GM23338 (cell line): ENCODE data around the gene OR7G3. TPM values are rescaled to one million over a fixed set of nuclear protein-coding genes. Genes with fewer than 3 reads are reported as not detected.

Experiments used
- ATAC-seq: fragments of 200-7000 bp; cut with Tn5 transposase; 3 replicates; pipeline ENCODE4 v1.9.1; 2020
- DNase-seq: peaks from one replicate; pipeline ENCODE4 v3.0.0-alpha.2; 2015; ENCODE audit warnings: low spot score
- H2AFZ ChIP-seq: fragments of 200-600 bp; sonication (generic); 2 replicates; pipeline ENCODE4 v1.8.0; 2016; ENCODE audit warnings: antibody characterized with exemption, mild to moderate bottlenecking, moderate library complexity
- H3F3A ChIP-seq: fragments of 200-600 bp; sonication (generic); replicated peaks from 2 replicates; pipeline ENCODE4 v1.8.0; 2017; ENCODE audit warnings: antibody characterized with exemption, mixed run types, low read depth
- H3K27ac ChIP-seq: fragments of 200-600 bp; sonication (generic); 2 replicates; pipeline ENCODE4 v1.6.1; 2016; ENCODE audit warnings: low read depth
- H3K27me3 ChIP-seq: fragments of 200-600 bp; sonication (generic); 2 replicates; pipeline ENCODE4 v1.8.0; 2016; ENCODE audit warnings: mild to moderate bottlenecking, mixed run types, moderate library complexity; ENCODE audit not compliant: insufficient read depth
- H3K36me3 ChIP-seq: fragments of 200-600 bp; sonication (generic); 2 replicates; pipeline ENCODE4 v1.8.0; 2016; ENCODE audit warnings: mild to moderate bottlenecking; ENCODE audit not compliant: insufficient read depth
- H3K4me1 ChIP-seq: fragments of 200-600 bp; sonication (generic); 2 replicates; pipeline ENCODE4 v1.8.0; 2016; ENCODE audit warnings: mild to moderate bottlenecking, moderate library complexity; ENCODE audit not compliant: insufficient read depth
- H3K4me2 ChIP-seq: fragments of 200-600 bp; sonication (generic); 2 replicates; pipeline ENCODE4 v1.7.1; 2017; ENCODE audit warnings: mixed run types
- H3K4me3 ChIP-seq: fragments of 200-600 bp; sonication (generic); 2 replicates; pipeline ENCODE4 v1.6.1; 2016; ENCODE audit warnings: mixed run types
- H3K79me2 ChIP-seq: fragments of 200-600 bp; sonication (generic); replicated peaks from 2 replicates; pipeline ENCODE4 v1.8.0; 2017; ENCODE audit warnings: mild to moderate bottlenecking; ENCODE audit not compliant: insufficient read depth
- H3K9me2 ChIP-seq: fragments of 200-600 bp; sonication (generic); 2 replicates; pipeline ENCODE4 v1.8.0; 2017; ENCODE audit not compliant: insufficient read depth
- H4K20me1 ChIP-seq: fragments of 200-600 bp; sonication (generic); replicated peaks from 2 replicates; pipeline ENCODE4 v1.8.0; 2017; ENCODE audit warnings: mild to moderate bottlenecking; ENCODE audit not compliant: insufficient read depth
- H3K27ac Mint-ChIP-seq: 2 replicates; pipeline ENCODE4 v1.8.0; 2020; ENCODE audit warnings: inconsistent platforms, mild to moderate bottlenecking, moderate library complexity, mixed read lengths
- H3K27me3 Mint-ChIP-seq: 3 replicates; pipeline ENCODE4 v1.8.0; 2022; ENCODE audit warnings: low read depth, mild to moderate bottlenecking, moderate library complexity, mixed read lengths, inconsistent platforms; ENCODE audit not compliant: insufficient read depth, poor library complexity
- H3K36me3 Mint-ChIP-seq: 3 replicates; pipeline ENCODE4 v1.8.0; 2021; ENCODE audit warnings: low read depth, mild to moderate bottlenecking, inconsistent platforms, moderate library complexity, mixed read lengths
- H3K4me1 Mint-ChIP-seq: 3 replicates; pipeline ENCODE4 v1.8.0; 2020; ENCODE audit warnings: mild to moderate bottlenecking, inconsistent platforms, mixed read lengths
- H3K4me3 Mint-ChIP-seq: 3 replicates; pipeline ENCODE4 v1.8.0; 2021; ENCODE audit warnings: moderate library complexity, mild to moderate bottlenecking, inconsistent platforms, mixed read lengths
- H3K9me3 Mint-ChIP-seq: 3 replicates; pipeline ENCODE4 v1.8.0; 2020; ENCODE audit warnings: moderate library complexity, mild to moderate bottlenecking, inconsistent platforms, mixed read lengths
- CREB1 ChIP-seq: fragments of 250-450 bp; sonication (Bioruptor Pico); IDR thresholded peaks from 2 replicates; pipeline ENCODE4 v1.5.0; 2020; ENCODE audit warnings: low read depth, mild to moderate bottlenecking, moderate library complexity
- EZH2 ChIP-seq: fragments of 200-600 bp; sonication (generic); IDR thresholded peaks from one replicate; pipeline ENCODE4 v1.8.0; 2017; ENCODE audit warnings: antibody characterized with exemption, mild to moderate bottlenecking, low read depth; ENCODE audit not compliant: unreplicated experiment
- JUNB ChIP-seq: IDR thresholded peaks from one replicate; pipeline ENCODE4 v1.6.1; 2016; ENCODE audit warnings: antibody characterized with exemption; ENCODE audit not compliant: unreplicated experiment
- NANOG ChIP-seq: IDR thresholded peaks from 2 replicates; pipeline ENCODE4 v1.6.1; 2016; ENCODE audit warnings: antibody characterized with exemption, borderline replicate concordance
- STAT1 ChIP-seq: IDR thresholded peaks from one replicate; pipeline ENCODE4 v1.6.1; 2016; ENCODE audit warnings: antibody characterized with exemption; ENCODE audit not compliant: unreplicated experiment
- ZNF114 ChIP-seq: fragments of 250-450 bp; sonication (Bioruptor Pico); IDR thresholded peaks from 2 replicates; pipeline ENCODE4 v1.5.0; 2020; ENCODE audit warnings: mild to moderate bottlenecking, moderate library complexity
- ZNF331 ChIP-seq: fragments of 250-450 bp; sonication (Bioruptor Pico); IDR thresholded peaks from 2 replicates; pipeline ENCODE4 v1.5.0; 2020; ENCODE audit warnings: low read depth, mild to moderate bottlenecking, moderate library complexity
- polyA plus RNA-seq: library from polyadenylated mRNA; unstranded; fragments of >200 nt; fragmentation: Nextera tagmentation; extraction: Ambion mirVana; gene quantifications from 2 replicates; pipeline ENCODE4 v1.2.1, GENCODE V29; 2016
- total RNA-seq: library from RNA; depleted of rRNA; stranded (reverse); fragments of >200 nt; shearing (Covaris generic); gene quantifications from 2 replicates; pipeline ENCODE4 v1.2.3, GENCODE V29; 2014
- TF ChIP-seq, protein P1 (sequence below): IDR thresholded peaks from one replicate; pipeline ENCODE4 v1.6.1; 2018; ENCODE audit warnings: antibody characterized with exemption; ENCODE audit not compliant: unreplicated experiment
- TF ChIP-seq, protein P2 (sequence below), 2 experiments: fragments of 200-600 bp in 1 of 2; sonication (generic) in 1 of 2; conservative IDR thresholded peaks; 2 replicates each; pipeline versions ENCODE4 v1.5.1 to v1.6.1; 2016 to 2017; ENCODE audit warnings: antibody characterized with exemption in 2 of 2, low read depth in 2 of 2, mild to moderate bottlenecking in 2 of 2, moderate library complexity in 1 of 2
- TF ChIP-seq, protein P3 (sequence below): IDR thresholded peaks from 2 replicates; pipeline ENCODE4 v1.6.1; 2016; ENCODE audit warnings: antibody characterized with exemption

OR7G3 gene
- total and polyA plus RNA-seq, 2 experiments from 2014 or later, result not detected

GRCh38 chr19:9128171-9128570, 1.4 kb upstream of the OR7G3 start (continued):
- TF ChIP-seq, protein P1, sequence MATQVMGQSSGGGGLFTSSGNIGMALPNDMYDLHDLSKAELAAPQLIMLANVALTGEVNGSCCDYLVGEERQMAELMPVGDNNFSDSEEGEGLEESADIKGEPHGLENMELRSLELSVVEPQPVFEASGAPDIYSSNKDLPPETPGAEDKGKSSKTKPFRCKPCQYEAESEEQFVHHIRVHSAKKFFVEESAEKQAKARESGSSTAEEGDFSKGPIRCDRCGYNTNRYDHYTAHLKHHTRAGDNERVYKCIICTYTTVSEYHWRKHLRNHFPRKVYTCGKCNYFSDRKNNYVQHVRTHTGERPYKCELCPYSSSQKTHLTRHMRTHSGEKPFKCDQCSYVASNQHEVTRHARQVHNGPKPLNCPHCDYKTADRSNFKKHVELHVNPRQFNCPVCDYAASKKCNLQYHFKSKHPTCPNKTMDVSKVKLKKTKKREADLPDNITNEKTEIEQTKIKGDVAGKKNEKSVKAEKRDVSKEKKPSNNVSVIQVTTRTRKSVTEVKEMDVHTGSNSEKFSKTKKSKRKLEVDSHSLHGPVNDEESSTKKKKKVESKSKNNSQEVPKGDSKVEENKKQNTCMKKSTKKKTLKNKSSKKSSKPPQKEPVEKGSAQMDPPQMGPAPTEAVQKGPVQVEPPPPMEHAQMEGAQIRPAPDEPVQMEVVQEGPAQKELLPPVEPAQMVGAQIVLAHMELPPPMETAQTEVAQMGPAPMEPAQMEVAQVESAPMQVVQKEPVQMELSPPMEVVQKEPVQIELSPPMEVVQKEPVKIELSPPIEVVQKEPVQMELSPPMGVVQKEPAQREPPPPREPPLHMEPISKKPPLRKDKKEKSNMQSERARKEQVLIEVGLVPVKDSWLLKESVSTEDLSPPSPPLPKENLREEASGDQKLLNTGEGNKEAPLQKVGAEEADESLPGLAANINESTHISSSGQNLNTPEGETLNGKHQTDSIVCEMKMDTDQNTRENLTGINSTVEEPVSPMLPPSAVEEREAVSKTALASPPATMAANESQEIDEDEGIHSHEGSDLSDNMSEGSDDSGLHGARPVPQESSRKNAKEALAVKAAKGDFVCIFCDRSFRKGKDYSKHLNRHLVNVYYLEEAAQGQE, result no peak
- TF ChIP-seq, protein P2, sequence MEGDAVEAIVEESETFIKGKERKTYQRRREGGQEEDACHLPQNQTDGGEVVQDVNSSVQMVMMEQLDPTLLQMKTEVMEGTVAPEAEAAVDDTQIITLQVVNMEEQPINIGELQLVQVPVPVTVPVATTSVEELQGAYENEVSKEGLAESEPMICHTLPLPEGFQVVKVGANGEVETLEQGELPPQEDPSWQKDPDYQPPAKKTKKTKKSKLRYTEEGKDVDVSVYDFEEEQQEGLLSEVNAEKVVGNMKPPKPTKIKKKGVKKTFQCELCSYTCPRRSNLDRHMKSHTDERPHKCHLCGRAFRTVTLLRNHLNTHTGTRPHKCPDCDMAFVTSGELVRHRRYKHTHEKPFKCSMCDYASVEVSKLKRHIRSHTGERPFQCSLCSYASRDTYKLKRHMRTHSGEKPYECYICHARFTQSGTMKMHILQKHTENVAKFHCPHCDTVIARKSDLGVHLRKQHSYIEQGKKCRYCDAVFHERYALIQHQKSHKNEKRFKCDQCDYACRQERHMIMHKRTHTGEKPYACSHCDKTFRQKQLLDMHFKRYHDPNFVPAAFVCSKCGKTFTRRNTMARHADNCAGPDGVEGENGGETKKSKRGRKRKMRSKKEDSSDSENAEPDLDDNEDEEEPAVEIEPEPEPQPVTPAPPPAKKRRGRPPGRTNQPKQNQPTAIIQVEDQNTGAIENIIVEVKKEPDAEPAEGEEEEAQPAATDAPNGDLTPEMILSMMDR (conservative IDR thresholded peaks at IDR 0.05; ENCODE audit: low read depth in 2 of 2), result no peak
- TF ChIP-seq, protein P3, sequence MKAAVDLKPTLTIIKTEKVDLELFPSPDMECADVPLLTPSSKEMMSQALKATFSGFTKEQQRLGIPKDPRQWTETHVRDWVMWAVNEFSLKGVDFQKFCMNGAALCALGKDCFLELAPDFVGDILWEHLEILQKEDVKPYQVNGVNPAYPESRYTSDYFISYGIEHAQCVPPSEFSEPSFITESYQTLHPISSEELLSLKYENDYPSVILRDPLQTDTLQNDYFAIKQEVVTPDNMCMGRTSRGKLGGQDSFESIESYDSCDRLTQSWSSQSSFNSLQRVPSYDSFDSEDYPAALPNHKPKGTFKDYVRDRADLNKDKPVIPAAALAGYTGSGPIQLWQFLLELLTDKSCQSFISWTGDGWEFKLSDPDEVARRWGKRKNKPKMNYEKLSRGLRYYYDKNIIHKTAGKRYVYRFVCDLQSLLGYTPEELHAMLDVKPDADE, result no peak
- TF ChIP-seq ZNF114, result no peak
- no peak for TF ChIP-seq CREB1 (CRISPR knock-in tag)

- Histone ChIP-seq H3K4me1 (no peaks in the 10 kb centered on the region), H3K9me2 (no peaks in the 10 kb centered on the region), H3K27ac (no peak overlapping the region), H2AFZ (no peak overlapping the region), H3K79me2 (no peaks in the 10 kb centered on the region), H3K27me3 (no peaks in the 10 kb centered on the region), H3K36me3 (no peaks in the 10 kb centered on the region), H3F3A (no peaks in the 10 kb centered on the region), H4K20me1 (no peaks in the 10 kb centered on the region), H3K4me3 (no peak overlapping the region), H3K4me2 (no peak overlapping the region)
- Mint-ChIP-seq H3K27me3 (peaks cover 5% of the 10 kb centered on the region), H3K27ac (no peak overlapping the region), H3K36me3 (peaks cover 27% of the 10 kb centered on the region), H3K9me3 (peaks cover 94% of the 10 kb centered on the region), H3K4me3 (no peak overlapping the region), H3K4me1 (no peaks in the 10 kb centered on the region)
- TF ChIP-seq NANOG (no peak), EZH2 (no peak), ZNF331 (CRISPR knock-in tag) (no peak), JUNB (no peak), STAT1 (no peak)
- TF ChIP-seq, protein P1, result no peak
- DNase-seq (no peak), ATAC-seq (no peak)
Observed at GRCh38 chr19:9116547-9116946, 10.2 kb downstream of the OR7G3 start.
